ENCODE data around the gene ANAPC7.
"Not testable (repeated sequence)": the region's sequence is repeated elsewhere in the genome, so short reads cannot be mapped to it uniquely, and the experiment has no call there.

DNA sequence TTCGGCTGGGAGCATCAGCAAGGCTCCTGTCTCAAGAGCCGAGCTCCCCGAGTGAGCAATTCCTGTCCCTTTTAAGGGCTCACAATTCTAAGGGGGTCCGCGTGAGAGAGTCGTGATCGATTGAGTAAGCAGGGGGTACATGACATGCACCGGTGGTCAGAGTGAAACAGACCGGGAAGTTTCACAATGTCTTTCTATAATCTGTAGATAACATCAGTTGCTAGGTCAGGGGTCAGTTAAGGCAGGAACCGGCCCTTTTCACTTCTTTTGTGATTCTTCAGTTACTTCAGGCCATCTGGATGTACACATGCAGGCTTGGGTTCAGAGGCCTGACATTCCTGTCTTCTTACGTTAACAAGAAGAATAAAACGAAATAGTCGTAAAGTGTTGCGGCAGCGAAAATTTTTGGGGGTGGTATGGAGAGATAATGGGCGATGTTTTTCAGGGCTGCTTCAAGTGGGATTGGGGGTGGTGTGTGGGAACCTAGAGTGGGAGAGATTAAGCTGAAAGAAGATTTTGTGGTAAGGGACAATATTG, 1.7 kb upstream of the ANAPC7 start:
- TF ChIP-seq, protein P1, sequence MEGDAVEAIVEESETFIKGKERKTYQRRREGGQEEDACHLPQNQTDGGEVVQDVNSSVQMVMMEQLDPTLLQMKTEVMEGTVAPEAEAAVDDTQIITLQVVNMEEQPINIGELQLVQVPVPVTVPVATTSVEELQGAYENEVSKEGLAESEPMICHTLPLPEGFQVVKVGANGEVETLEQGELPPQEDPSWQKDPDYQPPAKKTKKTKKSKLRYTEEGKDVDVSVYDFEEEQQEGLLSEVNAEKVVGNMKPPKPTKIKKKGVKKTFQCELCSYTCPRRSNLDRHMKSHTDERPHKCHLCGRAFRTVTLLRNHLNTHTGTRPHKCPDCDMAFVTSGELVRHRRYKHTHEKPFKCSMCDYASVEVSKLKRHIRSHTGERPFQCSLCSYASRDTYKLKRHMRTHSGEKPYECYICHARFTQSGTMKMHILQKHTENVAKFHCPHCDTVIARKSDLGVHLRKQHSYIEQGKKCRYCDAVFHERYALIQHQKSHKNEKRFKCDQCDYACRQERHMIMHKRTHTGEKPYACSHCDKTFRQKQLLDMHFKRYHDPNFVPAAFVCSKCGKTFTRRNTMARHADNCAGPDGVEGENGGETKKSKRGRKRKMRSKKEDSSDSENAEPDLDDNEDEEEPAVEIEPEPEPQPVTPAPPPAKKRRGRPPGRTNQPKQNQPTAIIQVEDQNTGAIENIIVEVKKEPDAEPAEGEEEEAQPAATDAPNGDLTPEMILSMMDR (IDR thresholded peaks at IDR 0.05; ENCODE audit: insufficient read depth, low read length), result not testable (repeated sequence)
- TF ChIP-seq, protein P2, sequence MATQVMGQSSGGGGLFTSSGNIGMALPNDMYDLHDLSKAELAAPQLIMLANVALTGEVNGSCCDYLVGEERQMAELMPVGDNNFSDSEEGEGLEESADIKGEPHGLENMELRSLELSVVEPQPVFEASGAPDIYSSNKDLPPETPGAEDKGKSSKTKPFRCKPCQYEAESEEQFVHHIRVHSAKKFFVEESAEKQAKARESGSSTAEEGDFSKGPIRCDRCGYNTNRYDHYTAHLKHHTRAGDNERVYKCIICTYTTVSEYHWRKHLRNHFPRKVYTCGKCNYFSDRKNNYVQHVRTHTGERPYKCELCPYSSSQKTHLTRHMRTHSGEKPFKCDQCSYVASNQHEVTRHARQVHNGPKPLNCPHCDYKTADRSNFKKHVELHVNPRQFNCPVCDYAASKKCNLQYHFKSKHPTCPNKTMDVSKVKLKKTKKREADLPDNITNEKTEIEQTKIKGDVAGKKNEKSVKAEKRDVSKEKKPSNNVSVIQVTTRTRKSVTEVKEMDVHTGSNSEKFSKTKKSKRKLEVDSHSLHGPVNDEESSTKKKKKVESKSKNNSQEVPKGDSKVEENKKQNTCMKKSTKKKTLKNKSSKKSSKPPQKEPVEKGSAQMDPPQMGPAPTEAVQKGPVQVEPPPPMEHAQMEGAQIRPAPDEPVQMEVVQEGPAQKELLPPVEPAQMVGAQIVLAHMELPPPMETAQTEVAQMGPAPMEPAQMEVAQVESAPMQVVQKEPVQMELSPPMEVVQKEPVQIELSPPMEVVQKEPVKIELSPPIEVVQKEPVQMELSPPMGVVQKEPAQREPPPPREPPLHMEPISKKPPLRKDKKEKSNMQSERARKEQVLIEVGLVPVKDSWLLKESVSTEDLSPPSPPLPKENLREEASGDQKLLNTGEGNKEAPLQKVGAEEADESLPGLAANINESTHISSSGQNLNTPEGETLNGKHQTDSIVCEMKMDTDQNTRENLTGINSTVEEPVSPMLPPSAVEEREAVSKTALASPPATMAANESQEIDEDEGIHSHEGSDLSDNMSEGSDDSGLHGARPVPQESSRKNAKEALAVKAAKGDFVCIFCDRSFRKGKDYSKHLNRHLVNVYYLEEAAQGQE (IDR thresholded peaks at IDR 0.05; ENCODE audit: insufficient replicate concordance, low read depth), result not testable (repeated sequence)

Measured in HL-60 (cell line).